Ectodermal cell (in vitro differentiated cells): ENCODE measurements around the gene ADAM22.

Source experiments
- H3K27ac ChIP-seq: 2 replicates; pipeline ENCODE4 v1.7.0; 2013; ENCODE audit warnings: mild to moderate bottlenecking, low read depth, low read length; ENCODE audit not compliant: insufficient read depth, poor library complexity, severe bottlenecking
- H3K27me3 ChIP-seq: 2 replicates; pipeline ENCODE4 v1.7.0; 2013; ENCODE audit warnings: mild to moderate bottlenecking, low read length; ENCODE audit not compliant: insufficient read depth, control insufficient read depth, poor library complexity, severe bottlenecking
- H3K36me3 ChIP-seq: one replicate; pipeline ENCODE4 v1.7.0; 2013; ENCODE audit warnings: low read length; ENCODE audit not compliant: control insufficient read depth, insufficient read depth
- H3K4me1 ChIP-seq: one replicate; pipeline ENCODE4 v1.7.0; 2013; ENCODE audit warnings: low read length; ENCODE audit not compliant: control insufficient read depth, insufficient read depth
- H3K4me3 ChIP-seq: 2 replicates; pipeline ENCODE4 v1.7.0; 2013; ENCODE audit warnings: low read depth, low read length, control low read depth; ENCODE audit not compliant: insufficient read depth
- H3K9me3 ChIP-seq: 2 replicates; pipeline ENCODE4 v1.7.0; 2013; ENCODE audit warnings: mild to moderate bottlenecking, low read length, moderate library complexity; ENCODE audit not compliant: control insufficient read depth
- WGBS, 2 experiments: methylation state at CpG; one replicate each; pipeline ENCODE4 v1.1.7; 2013; ENCODE audit warnings: missing lambda C conversion rate in 2 of 2; 5-methylcytosine and 5-hydroxymethylcytosine counted together

The ADAM22 gene

GRCh38 chr7:88202799-88203198 is 268.7 kb downstream of the ADAM22 start:
- Histone ChIP-seq H3K9me3 (no peaks in the 10 kb centered on the region), H3K27me3 (no peaks in the 10 kb centered on the region), H3K36me3 (no peaks in the 10 kb centered on the region), H3K27ac (no peak overlapping the region), H3K4me1 (peaks cover 11% of the 10 kb centered on the region), H3K4me3 (no peak overlapping the region)
- WGBS, 2 experiments, result 91 to 100% methylated on average over 1 to 2 of the region's 3 CpGs

- WGBS, 2 experiments, result 92 to 97% methylated on average over 4 of the region's 4 CpGs
- Histone ChIP-seq H3K4me3 (no peak overlapping the region), H3K4me1 (peaks cover 11% of the 10 kb centered on the region), H3K9me3 (no peaks in the 10 kb centered on the region), H3K27me3 (no peaks in the 10 kb centered on the region), H3K27ac (no peak overlapping the region), H3K36me3 (no peaks in the 10 kb centered on the region)
Observed at GRCh38 chr7:88203401-88203800, 269.4 kb downstream of the ADAM22 start.

- Histone ChIP-seq H3K27ac (no peak overlapping the region), H3K36me3 (no peaks in the 10 kb centered on the region), H3K27me3 (no peaks in the 10 kb centered on the region), H3K4me1 (peaks cover 11% of the 10 kb centered on the region), H3K9me3 (no peaks in the 10 kb centered on the region), H3K4me3 (no peak overlapping the region)
- 97 to 100% methylated on average over 2 to 3 of the region's 3 CpGs for WGBS, 2 experiments
Observed at GRCh38 chr7:88204525-88205110, 270.6 kb downstream of the ADAM22 start.

GRCh38 chr7:88205179-88205578 is 271.1 kb downstream of the ADAM22 start:
- peaks cover 11% of the 10 kb centered on the region for H3K4me1 ChIP-seq
- H3K27me3 ChIP-seq, result no peaks in the 10 kb centered on the region
- no peaks in the 10 kb centered on the region for H3K9me3 ChIP-seq
- no peak overlapping the region for H3K27ac ChIP-seq
- peaks cover 1% of the 10 kb centered on the region for H3K36me3 ChIP-seq
- H3K4me3 ChIP-seq, result no peak overlapping the region

- Histone ChIP-seq H3K36me3 (peaks cover 4% of the 10 kb centered on the region), H3K27ac (no peak overlapping the region), H3K4me1 (peaks cover 2% of the 10 kb centered on the region), H3K4me3 (no peak overlapping the region), H3K27me3 (no peaks in the 10 kb centered on the region), H3K9me3 (no peaks in the 10 kb centered on the region)
- WGBS, 2 experiments, result 94 to 96% methylated on average over 2 to 4 of the region's 4 CpGs
Observed at GRCh38 chr7:88206254-88206653, 272.2 kb downstream of the ADAM22 start.

GRCh38 chr7:88208521-88208920 is 274.5 kb downstream of the ADAM22 start:
- no peaks in the 10 kb centered on the region for H3K27me3 ChIP-seq
- no peak overlapping the region for H3K4me3 ChIP-seq
- WGBS, 2 experiments, result 95 to 97% methylated on average over 3 of the region's 3 CpGs
- H3K4me1 ChIP-seq, result no peaks in the 10 kb centered on the region
- peaks cover 8% of the 10 kb centered on the region for H3K36me3 ChIP-seq
- H3K9me3 ChIP-seq, result no peaks in the 10 kb centered on the region
- no peak overlapping the region for H3K27ac ChIP-seq

GRCh38 chr7:88212918-88213317 is 278.9 kb downstream of the ADAM22 start:
- H3K27me3 ChIP-seq, result no peaks in the 10 kb centered on the region
- peaks cover under 1% of the 10 kb centered on the region for H3K4me1 ChIP-seq
- H3K36me3 ChIP-seq, result peaks cover 9% of the 10 kb centered on the region
- 91 to 94% methylated on average over 1 of the region's 1 CpG for WGBS, 2 experiments
- no peak overlapping the region for H3K27ac ChIP-seq
- H3K9me3 ChIP-seq, result no peaks in the 10 kb centered on the region
- no peak overlapping the region for H3K4me3 ChIP-seq

GRCh38 chr7:88214456-88214855 is 280.4 kb downstream of the ADAM22 start:
- H3K27me3 ChIP-seq, result no peaks in the 10 kb centered on the region

GRCh38 chr7:88215295-88215694 is 281.2 kb downstream of the ADAM22 start:
- Histone ChIP-seq H3K27me3 (no peaks in the 10 kb centered on the region), H3K4me3 (no peak overlapping the region), H3K36me3 (peaks cover 7% of the 10 kb centered on the region), H3K4me1 (peaks cover 8% of the 10 kb centered on the region), H3K9me3 (no peaks in the 10 kb centered on the region), H3K27ac (no peak overlapping the region)
- WGBS, 2 experiments, result 100% methylated on average over 1 to 2 of the region's 2 CpGs

More at GRCh38 chr7:88214456-88214855, 280.4 kb downstream of the ADAM22 start:
- Histone ChIP-seq H3K4me3 (no peak overlapping the region), H3K9me3 (no peaks in the 10 kb centered on the region), H3K27ac (no peak overlapping the region), H3K4me1 (peaks cover 8% of the 10 kb centered on the region), H3K36me3 (peaks cover 9% of the 10 kb centered on the region)
- 100% methylated on average over 1 of the region's 2 CpGs; no CpG with 5 or more reads in 1 of the 2 experiments for WGBS, 2 experiments

- H3K4me1 ChIP-seq, result peaks cover 8% of the 10 kb centered on the region
- no peak overlapping the region for H3K4me3 ChIP-seq
- H3K27ac ChIP-seq, result no peak overlapping the region
- H3K36me3 ChIP-seq, result peaks cover 5% of the 10 kb centered on the region
- H3K9me3 ChIP-seq, result no peaks in the 10 kb centered on the region
- no peaks in the 10 kb centered on the region for H3K27me3 ChIP-seq
Observed at GRCh38 chr7:88216276-88216675, 282.2 kb downstream of the ADAM22 start.
